A549 (cell line): ENCODE measurements around the gene PDCD6IP. TPM values are rescaled to one million over a fixed set of nuclear protein-coding genes. Genes with fewer than 3 reads are reported as not detected.

Experiments
- ATAC-seq, 2 experiments: fragments of 200-7000 bp in 1 of 2; fragments of >200 bp in 1 of 2; cut with Nextera tagmentation in 1 of 2; cut with Tn5 transposase in 1 of 2; 3 replicates each; pipeline versions ENCODE4 v1.8.0 to v1.9.1; 2018 to 2020; ENCODE audit warnings: mild to moderate bottlenecking in 1 of 2, moderate library complexity in 1 of 2
- CTCF ChIA-PET: fragments of 300-600 bp; sonication (Branson Sonifier 250); formaldehyde crosslinking; extraction: SDS; loops from one replicate; lab custom pipeline; 2021; ENCODE audit warnings: antibody characterized with exemption, inconsistent platforms; lab: Yijun Ruan, JAX
- POLR2A ChIA-PET: fragments of 350-600 bp; formaldehyde crosslinking; extraction: SDS; loops from one replicate; lab custom pipeline; 2021; ENCODE audit warnings: antibody characterized with exemption, inconsistent platforms; lab: Yijun Ruan, JAX
- DNase-seq, 2 experiments: peaks; one replicate each; pipeline versions ENCODE4 v3.0.0 to v3.0.0-alpha.2; 2011 to 2016; ENCODE audit warnings: low read depth in 1 of 2, low spot score in 1 of 2
- FAIRE-seq: peaks from 2 replicates; lab custom pipeline; 2011; peaks lifted over from hg19 to GRCh38; lab: Jason Lieb, UNC
- H3K27ac ChIP-seq, 2 experiments: fragments of >200 bp; sonication (Bioruptor Twin); formaldehyde crosslinking; 3 replicates each; pipeline ENCODE4 v1.5.1; 2016 to 2017
- H3K4me1 ChIP-seq: fragments of >200 bp; sonication (Bioruptor Twin); formaldehyde crosslinking; 3 replicates; pipeline ENCODE4 v1.6.1; 2016
- H3K4me2 ChIP-seq: fragments of >200 bp; sonication (Bioruptor Twin); formaldehyde crosslinking; 3 replicates; pipeline ENCODE4 v1.6.1; 2016
- H3K4me3 ChIP-seq: fragments of >200 bp; sonication (Bioruptor Twin); formaldehyde crosslinking; 3 replicates; pipeline ENCODE4 v1.5.1; 2016
- H3K9me3 ChIP-seq: fragments of >200 bp; sonication (Bioruptor Twin); formaldehyde crosslinking; 3 replicates; pipeline ENCODE4 v1.6.1; 2016
- CEBPB ChIP-seq, 2 experiments: fragments of >200 bp in 1 of 2; sonication (Bioruptor Twin) in 1 of 2; formaldehyde crosslinking in 1 of 2; IDR thresholded peaks; 2 replicates each; pipeline ENCODE4 v1.6.1; 2012 to 2016
- CHD4 ChIP-seq: fragments of 200-600 bp; sonication (generic); IDR thresholded peaks from 2 replicates; pipeline ENCODE4 v1.6.1; 2016; ENCODE audit warnings: antibody characterized with exemption, mild to moderate bottlenecking, borderline replicate concordance
- ESRRA ChIP-seq: fragments of 150-350 bp; IDR thresholded peaks from 2 replicates; pipeline ENCODE4 v1.6.1; 2014; ENCODE audit warnings: mild to moderate bottlenecking, low read length, borderline replicate concordance
- FOXS1 ChIP-seq: fragments of 250-450 bp; sonication (Bioruptor Pico); IDR thresholded peaks from 2 replicates; pipeline ENCODE4 v1.5.0; 2020; ENCODE audit warnings: mild to moderate bottlenecking, moderate library complexity
- HOXA7 ChIP-seq: fragments of 250-450 bp; sonication (Bioruptor Pico); IDR thresholded peaks from 2 replicates; pipeline ENCODE4 v1.5.0; 2020; ENCODE audit warnings: mild to moderate bottlenecking, moderate library complexity
- HOXB13 ChIP-seq: fragments of 250-450 bp; sonication (Bioruptor Pico); IDR thresholded peaks from 2 replicates; pipeline ENCODE4 v1.5.0; 2020; ENCODE audit warnings: low read depth, mild to moderate bottlenecking, moderate library complexity
- HOXB5 ChIP-seq: fragments of 250-450 bp; sonication (Bioruptor Pico); IDR thresholded peaks from 2 replicates; pipeline ENCODE4 v1.5.0; 2020; ENCODE audit warnings: mild to moderate bottlenecking, moderate library complexity
- KDM1A ChIP-seq: fragments of 200-600 bp; sonication (generic); IDR thresholded peaks from 2 replicates; pipeline ENCODE4 v1.6.1; 2016; ENCODE audit warnings: low read depth, mild to moderate bottlenecking
- KDM5A ChIP-seq: fragments of 200-600 bp; sonication (generic); IDR thresholded peaks from 2 replicates; pipeline ENCODE4 v1.6.1; 2016; ENCODE audit warnings: antibody characterized with exemption, mild to moderate bottlenecking
- MAFK ChIP-seq: fragments of 450-650 bp; IDR thresholded peaks from 2 replicates; pipeline ENCODE4 v1.6.1; 2014; ENCODE audit not compliant: partially characterized antibody
- NR3C1 ChIP-seq: fragments of >200 bp; sonication (Bioruptor Twin); formaldehyde crosslinking; IDR thresholded peaks from 3 replicates; pipeline ENCODE4 v1.6.1; 2017
- PHF8 ChIP-seq: fragments of 200-600 bp; sonication (generic); IDR thresholded peaks from 2 replicates; pipeline ENCODE4 v1.6.1; 2016; ENCODE audit warnings: low read depth, mild to moderate bottlenecking, antibody characterized with exemption, moderate library complexity, borderline replicate concordance
- POLR2AphosphoS2 ChIP-seq: conservative IDR thresholded peaks from 2 replicates; pipeline ENCODE4 v1.6.1; 2012; ENCODE audit warnings: low read length, improper control_type of control experiment, inconsistent platforms
- RFX5 ChIP-seq: fragments of 450-650 bp; IDR thresholded peaks from 2 replicates; pipeline ENCODE4 v1.7.1; 2014; ENCODE audit warnings: antibody characterized with exemption, mild to moderate bottlenecking, moderate library complexity
- TP53 ChIP-seq: fragments of 250-450 bp; sonication (Bioruptor Pico); IDR thresholded peaks from 2 replicates; pipeline ENCODE4 v1.5.0; 2021; ENCODE audit warnings: mild to moderate bottlenecking, moderate library complexity
- ZFP36 ChIP-seq: fragments of 450-650 bp; IDR thresholded peaks from 2 replicates; pipeline ENCODE4 v1.6.1; 2014; ENCODE audit warnings: borderline replicate concordance; ENCODE audit not compliant: partially characterized antibody
- ZSCAN20 ChIP-seq: fragments of 250-450 bp; sonication (Bioruptor Pico); IDR thresholded peaks from 2 replicates; pipeline ENCODE4 v1.8.0; 2022; ENCODE audit warnings: mild to moderate bottlenecking, moderate library complexity
- WGBS: methylation state at CpG from one replicate; pipeline ENCODE4 v1.1.6; 2017; ENCODE audit errors: missing lambda C conversion rate; 5-methylcytosine and 5-hydroxymethylcytosine counted together
- polyA plus RNA-seq, 4 experiments: library from polyadenylated mRNA; depleted of rRNA in 3 of 4; stranded (reverse); fragments of >200 nt; fragmentation: RNase III in 1 of 4; extraction: RNeasy Plus Mini Kit Qiagen cat#74134 plus additional on column Dnase treatment in 1 of 4; gene quantifications; 2 replicates in 3 of 4; 3 replicates in 1 of 4; pipeline ENCODE4 v1.2.3, GENCODE V29; 2011 to 2017
- TF ChIP-seq, protein P1 (sequence below): fragments of 250-450 bp; sonication (Bioruptor Pico); IDR thresholded peaks from 2 replicates; pipeline ENCODE4 v1.5.0; 2021; ENCODE audit warnings: mild to moderate bottlenecking, moderate library complexity, borderline replicate concordance
- TF ChIP-seq, protein P2 (sequence below): IDR thresholded peaks from 2 replicates; pipeline ENCODE4 v1.6.1; 2012
- TF ChIP-seq, protein P3 (sequence below): fragments of >200 bp; sonication (Bioruptor Twin); formaldehyde crosslinking; IDR thresholded peaks from 3 replicates; pipeline ENCODE4 v1.6.1; 2016
- TF ChIP-seq, protein P4 (sequence below): IDR thresholded peaks from 2 replicates; pipeline ENCODE4 v1.6.1; 2012; ENCODE audit warnings: low read depth, borderline replicate concordance
- TF ChIP-seq, protein P5 (sequence below): fragments of >200 bp; sonication (Bioruptor Twin); formaldehyde crosslinking; IDR thresholded peaks from 2 replicates; pipeline ENCODE4 v1.6.1; 2016
- TF ChIP-seq, protein P6 (sequence below): fragments of 450-650 bp; IDR thresholded peaks from 2 replicates; pipeline ENCODE4 v1.6.1; 2014; ENCODE audit warnings: antibody characterized with exemption

PDCD6IP gene
- polyA plus RNA-seq, 2 of the 4 experiments (the other 2 are of a cell fraction), result 145 to 221 TPM

DNA sequence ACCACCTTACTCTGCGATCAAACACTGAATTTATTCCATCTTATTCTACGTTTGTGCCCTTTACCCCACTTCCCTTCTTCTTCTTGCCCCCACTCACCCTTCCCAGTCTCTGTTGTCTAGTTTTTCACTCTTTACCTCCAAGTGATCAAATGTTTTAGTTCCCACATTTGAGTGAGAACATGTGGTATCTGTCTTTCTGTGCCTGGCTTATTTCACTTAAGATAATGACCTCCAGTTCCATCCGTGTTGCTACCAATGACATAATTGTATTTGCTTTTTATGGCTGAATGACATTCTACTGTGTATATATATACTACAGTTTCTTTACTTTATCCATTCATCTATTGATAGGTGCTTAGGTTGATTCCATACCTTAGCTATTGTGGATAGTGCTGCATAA, 78.8 kb downstream of the PDCD6IP start:
- ATAC-seq, result no peak
- TF ChIP-seq ESRRA, result no peak
- no peak for TF ChIP-seq HOXB5
- TF ChIP-seq, protein P1, sequence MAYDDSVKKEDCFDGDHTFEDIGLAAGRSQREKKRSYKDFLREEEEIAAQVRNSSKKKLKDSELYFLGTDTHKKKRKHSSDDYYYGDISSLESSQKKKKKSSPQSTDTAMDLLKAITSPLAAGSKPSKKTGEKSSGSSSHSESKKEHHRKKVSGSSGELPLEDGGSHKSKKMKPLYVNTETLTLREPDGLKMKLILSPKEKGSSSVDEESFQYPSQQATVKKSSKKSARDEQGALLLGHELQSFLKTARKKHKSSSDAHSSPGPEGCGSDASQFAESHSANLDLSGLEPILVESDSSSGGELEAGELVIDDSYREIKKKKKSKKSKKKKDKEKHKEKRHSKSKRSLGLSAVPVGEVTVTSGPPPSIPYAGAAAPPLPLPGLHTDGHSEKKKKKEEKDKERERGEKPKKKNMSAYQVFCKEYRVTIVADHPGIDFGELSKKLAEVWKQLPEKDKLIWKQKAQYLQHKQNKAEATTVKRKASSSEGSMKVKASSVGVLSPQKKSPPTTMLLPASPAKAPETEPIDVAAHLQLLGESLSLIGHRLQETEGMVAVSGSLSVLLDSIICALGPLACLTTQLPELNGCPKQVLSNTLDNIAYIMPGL (CRISPR knock-in tag), result no peak
- no peak for TF ChIP-seq POLR2AphosphoS2
- TF ChIP-seq, protein P2, sequence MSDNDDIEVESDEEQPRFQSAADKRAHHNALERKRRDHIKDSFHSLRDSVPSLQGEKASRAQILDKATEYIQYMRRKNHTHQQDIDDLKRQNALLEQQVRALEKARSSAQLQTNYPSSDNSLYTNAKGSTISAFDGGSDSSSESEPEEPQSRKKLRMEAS, result no peak
- TF ChIP-seq HOXB13 (CRISPR knock-in tag), result no peak
- TF ChIP-seq RFX5, result no peak
- TF ChIP-seq PHF8, result no peak
- no peak for TF ChIP-seq ZFP36
- no peak for TF ChIP-seq CHD4
- no peak for TF ChIP-seq KDM5A
- TF ChIP-seq, protein P3, sequence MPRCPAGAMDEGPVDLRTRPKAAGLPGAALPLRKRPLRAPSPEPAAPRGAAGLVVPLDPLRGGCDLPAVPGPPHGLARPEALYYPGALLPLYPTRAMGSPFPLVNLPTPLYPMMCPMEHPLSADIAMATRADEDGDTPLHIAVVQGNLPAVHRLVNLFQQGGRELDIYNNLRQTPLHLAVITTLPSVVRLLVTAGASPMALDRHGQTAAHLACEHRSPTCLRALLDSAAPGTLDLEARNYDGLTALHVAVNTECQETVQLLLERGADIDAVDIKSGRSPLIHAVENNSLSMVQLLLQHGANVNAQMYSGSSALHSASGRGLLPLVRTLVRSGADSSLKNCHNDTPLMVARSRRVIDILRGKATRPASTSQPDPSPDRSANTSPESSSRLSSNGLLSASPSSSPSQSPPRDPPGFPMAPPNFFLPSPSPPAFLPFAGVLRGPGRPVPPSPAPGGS, result no peak
- TF ChIP-seq, protein P4, sequence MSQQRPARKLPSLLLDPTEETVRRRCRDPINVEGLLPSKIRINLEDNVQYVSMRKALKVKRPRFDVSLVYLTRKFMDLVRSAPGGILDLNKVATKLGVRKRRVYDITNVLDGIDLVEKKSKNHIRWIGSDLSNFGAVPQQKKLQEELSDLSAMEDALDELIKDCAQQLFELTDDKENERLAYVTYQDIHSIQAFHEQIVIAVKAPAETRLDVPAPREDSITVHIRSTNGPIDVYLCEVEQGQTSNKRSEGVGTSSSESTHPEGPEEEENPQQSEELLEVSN, result no peak
- no peak for TF ChIP-seq CEBPB (IDR thresholded peaks at IDR 0.05)
- TF ChIP-seq ZSCAN20 (CRISPR knock-in tag), result no peak
- no peak for TF ChIP-seq NR3C1
- no peak for TF ChIP-seq HOXA7 (CRISPR knock-in tag)
- TF ChIP-seq KDM1A, result no peak
- TF ChIP-seq, protein P5, sequence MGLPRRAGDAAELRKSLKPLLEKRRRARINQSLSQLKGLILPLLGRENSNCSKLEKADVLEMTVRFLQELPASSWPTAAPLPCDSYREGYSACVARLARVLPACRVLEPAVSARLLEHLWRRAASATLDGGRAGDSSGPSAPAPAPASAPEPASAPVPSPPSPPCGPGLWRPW, result no peak
- Histone ChIP-seq H3K4me2 (no peak overlapping the region), H3K27ac (no peak overlapping the region), H3K4me1 (no peaks in the 10 kb centered on the region), H3K4me3 (no peak overlapping the region), H3K9me3 (no peaks in the 10 kb centered on the region)
- no peak for DNase-seq
- POLR2A ChIA-PET, result no interaction called here
- WGBS, result 70% methylated on average over 3 of the region's 3 CpGs
- CTCF ChIA-PET, result no interaction called here
- no peak for FAIRE-seq

DNA sequence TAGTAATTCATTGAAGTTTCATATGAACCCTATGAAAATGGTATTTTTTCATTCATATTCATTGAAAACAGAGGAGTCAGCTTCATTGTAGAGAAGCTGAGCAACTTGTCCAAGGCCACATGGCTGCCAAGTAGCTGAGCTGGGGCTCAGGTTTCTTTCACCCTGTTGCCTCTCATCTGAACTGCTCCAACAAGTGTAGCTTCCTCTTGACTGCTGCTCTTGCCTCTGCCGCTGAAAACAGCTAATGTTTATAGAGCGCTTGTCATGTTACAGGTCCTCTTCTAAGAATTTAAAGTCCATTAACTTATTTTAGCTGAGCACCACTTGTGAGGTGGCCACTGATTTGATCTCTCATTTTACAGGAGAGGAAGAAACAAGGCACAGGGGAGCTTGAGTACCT, 81.1 kb downstream of the PDCD6IP start:
- Histone ChIP-seq H3K4me1 (peaks cover 6% of the 10 kb centered on the region; the same call in 1 of the 3 replicates), H3K27ac (no peak overlapping the region), H3K4me3 (no peak overlapping the region), H3K4me2 (no peak overlapping the region), H3K9me3 (no peaks in the 10 kb centered on the region)
- ATAC-seq (no peak), DNase-seq (no peak), FAIRE-seq (no peak)
- CTCF ChIA-PET, result interaction anchor here (0.9 to 8.1 kb wide), 6 partner anchors 10 to 805 kb away, joined by 3 to 116 read pairs (median 4); no protein-coding TSS in a partner anchor
- WGBS, result 83% methylated on average over 2 of the region's 2 CpGs
- TF ChIP-seq FOXS1 (CRISPR knock-in tag), result no peak
- no peak for TF ChIP-seq NR3C1
- no peak for TF ChIP-seq ZFP36
- no peak for TF ChIP-seq HOXA7 (CRISPR knock-in tag)
- no peak for TF ChIP-seq KDM5A
- TF ChIP-seq MAFK, result no peak
- TF ChIP-seq, protein P6, sequence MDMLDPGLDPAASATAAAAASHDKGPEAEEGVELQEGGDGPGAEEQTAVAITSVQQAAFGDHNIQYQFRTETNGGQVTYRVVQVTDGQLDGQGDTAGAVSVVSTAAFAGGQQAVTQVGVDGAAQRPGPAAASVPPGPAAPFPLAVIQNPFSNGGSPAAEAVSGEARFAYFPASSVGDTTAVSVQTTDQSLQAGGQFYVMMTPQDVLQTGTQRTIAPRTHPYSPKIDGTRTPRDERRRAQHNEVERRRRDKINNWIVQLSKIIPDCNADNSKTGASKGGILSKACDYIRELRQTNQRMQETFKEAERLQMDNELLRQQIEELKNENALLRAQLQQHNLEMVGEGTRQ, result no peak
- TF ChIP-seq TP53, result no peak
- POLR2A ChIA-PET, result no interaction called here
